Activated CD8-positive, alpha-beta T cell treated with anti-CD3 and anti-CD28 coated beads for 36 hours (primary cell): ENCODE results near the gene CEP120. TPM values are rescaled to one million over a fixed set of nuclear protein-coding genes. Genes with fewer than 3 reads are reported as not detected.

Source experiments
- ATAC-seq: fragments of 200-7000 bp; cut with Tn5 transposase; one replicate; pipeline ENCODE4 v1.10.0; 2021; ENCODE audit warnings: mild to moderate bottlenecking, moderate library complexity
- CTCF ChIA-PET: fragments of 350-600 bp; sonication (Branson Sonifier 250); formaldehyde crosslinking; loops from one replicate; lab custom pipeline; 2021; ENCODE audit warnings: antibody characterized with exemption; lab: Charles Lee
- POLR2A ChIA-PET: fragments of 350-600 bp; sonication (Branson Sonifier 250); formaldehyde crosslinking; loops from one replicate; lab custom pipeline; 2021; ENCODE audit warnings: antibody characterized with exemption; lab: Charles Lee
- DNase-seq: peaks from one replicate; pipeline ENCODE4 v3.0.0-alpha.2; 2020
- H3K27ac Mint-ChIP-seq: one replicate; pipeline ENCODE4 v1.8.0; 2021; ENCODE audit warnings: mild to moderate bottlenecking, mixed read lengths
- H3K27me3 Mint-ChIP-seq: one replicate; pipeline ENCODE4 v1.8.0; 2021; ENCODE audit warnings: mixed read lengths
- H3K36me3 Mint-ChIP-seq: one replicate; pipeline ENCODE4 v1.8.0; 2021; ENCODE audit warnings: low read depth, mixed read lengths
- H3K4me1 Mint-ChIP-seq: one replicate; pipeline ENCODE4 v1.8.0; 2021; ENCODE audit warnings: low read depth, mixed read lengths
- H3K4me3 Mint-ChIP-seq: one replicate; pipeline ENCODE4 v1.8.0; 2021; ENCODE audit warnings: mild to moderate bottlenecking, moderate library complexity, mixed read lengths
- H3K9me3 Mint-ChIP-seq: one replicate; pipeline ENCODE4 v1.8.0; 2021; ENCODE audit warnings: mixed read lengths
- intact Hi-C: fragments of 100-400 bp; cut with micrococcal nuclease; formaldehyde crosslinking; loops from one replicate; pipeline ENCODE4 v1.10.0; 2022
- total RNA-seq, 2 experiments: library from RNA; stranded (reverse); gene quantifications; one replicate each; pipeline ENCODE4 v1.2.3, GENCODE V29; 2021
- TF ChIP-seq, protein P1 (sequence below): fragments of 200-600 bp; IDR thresholded peaks from one replicate; pipeline ENCODE4 v1.8.0; 2022; ENCODE audit warnings: antibody characterized with exemption, mild to moderate bottlenecking

CEP120 gene
- total RNA-seq, 2 experiments from 2014 or later, result 22.6 to 28.3 TPM

DNA sequence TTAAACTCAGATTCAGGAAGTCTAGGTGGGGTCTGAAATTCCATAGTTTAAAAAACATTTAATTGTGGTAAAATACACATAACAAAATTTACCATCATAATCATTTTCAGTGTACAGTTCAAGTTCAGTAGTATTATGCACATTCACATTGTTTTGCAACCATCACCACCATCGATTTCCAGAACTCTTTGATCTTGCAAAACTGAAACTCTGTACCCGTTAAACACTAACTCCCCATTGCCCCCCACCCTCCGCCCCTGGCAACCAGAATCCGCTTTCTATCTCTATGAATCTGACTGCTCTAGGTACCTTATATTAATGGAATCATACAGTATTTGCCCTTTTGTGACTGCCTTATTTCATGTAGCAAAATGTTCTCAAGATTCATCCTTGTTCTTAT is 117.5 kb downstream of the CEP120 start:
- ChIA-PET POLR2A (no interaction called here), CTCF (no interaction called here)
- Mint-ChIP-seq H3K4me3 (no peak overlapping the region), H3K9me3 (no peaks in the 10 kb centered on the region), H3K4me1 (no peaks in the 10 kb centered on the region), H3K27ac (no peak overlapping the region), H3K36me3 (no peaks in the 10 kb centered on the region), H3K27me3 (no peaks in the 10 kb centered on the region)
- no peak for ATAC-seq
- DNase-seq, result no peak
- TF ChIP-seq, protein P1, sequence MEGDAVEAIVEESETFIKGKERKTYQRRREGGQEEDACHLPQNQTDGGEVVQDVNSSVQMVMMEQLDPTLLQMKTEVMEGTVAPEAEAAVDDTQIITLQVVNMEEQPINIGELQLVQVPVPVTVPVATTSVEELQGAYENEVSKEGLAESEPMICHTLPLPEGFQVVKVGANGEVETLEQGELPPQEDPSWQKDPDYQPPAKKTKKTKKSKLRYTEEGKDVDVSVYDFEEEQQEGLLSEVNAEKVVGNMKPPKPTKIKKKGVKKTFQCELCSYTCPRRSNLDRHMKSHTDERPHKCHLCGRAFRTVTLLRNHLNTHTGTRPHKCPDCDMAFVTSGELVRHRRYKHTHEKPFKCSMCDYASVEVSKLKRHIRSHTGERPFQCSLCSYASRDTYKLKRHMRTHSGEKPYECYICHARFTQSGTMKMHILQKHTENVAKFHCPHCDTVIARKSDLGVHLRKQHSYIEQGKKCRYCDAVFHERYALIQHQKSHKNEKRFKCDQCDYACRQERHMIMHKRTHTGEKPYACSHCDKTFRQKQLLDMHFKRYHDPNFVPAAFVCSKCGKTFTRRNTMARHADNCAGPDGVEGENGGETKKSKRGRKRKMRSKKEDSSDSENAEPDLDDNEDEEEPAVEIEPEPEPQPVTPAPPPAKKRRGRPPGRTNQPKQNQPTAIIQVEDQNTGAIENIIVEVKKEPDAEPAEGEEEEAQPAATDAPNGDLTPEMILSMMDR, result no peak
- intact Hi-C loops, result no loop called here

DNA sequence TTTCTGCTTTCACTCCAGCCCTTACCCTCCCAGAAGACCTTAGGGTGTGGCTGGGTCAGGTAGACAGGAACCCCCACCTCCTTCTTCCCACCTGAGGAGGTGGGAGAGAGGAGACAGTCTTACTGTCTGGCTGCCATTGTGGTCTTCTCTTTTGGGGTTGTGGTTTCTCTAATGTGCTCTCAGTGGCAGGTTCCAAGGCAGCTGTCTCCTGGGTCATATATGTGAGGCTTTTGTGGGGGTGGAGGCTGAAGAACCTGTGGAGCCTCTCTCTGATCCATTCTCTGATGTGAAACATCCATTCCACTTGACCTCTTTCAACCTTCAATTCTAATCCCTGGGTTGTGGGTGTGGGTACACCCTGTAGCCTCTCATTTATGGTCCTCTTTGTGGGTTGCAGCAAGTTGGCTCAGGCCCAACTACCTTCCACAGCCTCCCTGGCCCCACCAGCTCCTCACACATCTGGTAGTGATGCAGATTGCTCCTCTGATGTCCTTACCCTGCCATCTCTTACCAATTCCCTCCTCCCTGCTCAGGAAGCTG is 118.4 kb downstream of the CEP120 start:
- no peak for DNase-seq
- H3K4me3 Mint-ChIP-seq, result no peak overlapping the region
- no peak for ATAC-seq
- no peaks in the 10 kb centered on the region for H3K4me1 Mint-ChIP-seq
- H3K9me3 Mint-ChIP-seq, result peaks cover 4% of the 10 kb centered on the region
- intact Hi-C loops, result no loop called here
- TF ChIP-seq, protein P1, result no peak
- ChIA-PET CTCF (no interaction called here), POLR2A (no interaction called here)
- H3K27me3 Mint-ChIP-seq, result no peaks in the 10 kb centered on the region
- no peaks in the 10 kb centered on the region for H3K36me3 Mint-ChIP-seq
- no peak overlapping the region for H3K27ac Mint-ChIP-seq

DNA sequence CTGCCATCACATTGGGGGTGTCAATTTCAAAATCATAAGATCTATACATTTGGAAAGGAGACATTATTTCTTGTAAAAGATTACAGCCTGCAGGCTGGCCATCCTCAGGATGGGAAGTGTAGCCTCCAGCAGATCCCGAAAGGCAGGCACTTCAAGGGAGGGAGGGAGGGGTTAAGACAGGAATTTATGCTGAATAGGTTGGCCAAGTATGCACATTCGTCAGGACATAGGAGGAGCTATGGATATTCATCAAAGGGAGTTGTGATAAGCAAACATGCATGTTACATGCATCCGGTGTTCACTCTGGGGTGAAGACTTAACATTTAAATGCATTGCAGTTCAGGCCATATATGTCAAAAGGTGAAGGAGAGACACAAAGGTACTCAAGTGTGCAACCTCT is 119.4 kb downstream of the CEP120 start:
- DNase-seq, result no peak
- H3K27me3 Mint-ChIP-seq, result peaks cover 2% of the 10 kb centered on the region
- H3K4me3 Mint-ChIP-seq, result no peak overlapping the region
- no peaks in the 10 kb centered on the region for H3K36me3 Mint-ChIP-seq
- ChIA-PET CTCF (no interaction called here), POLR2A (no interaction called here)
- intact Hi-C loops, result no loop called here
- ATAC-seq, result no peak
- H3K9me3 Mint-ChIP-seq, result peaks cover 7% of the 10 kb centered on the region
- no peaks in the 10 kb centered on the region for H3K4me1 Mint-ChIP-seq
- TF ChIP-seq, protein P1, result no peak
- no peak overlapping the region for H3K27ac Mint-ChIP-seq

DNA sequence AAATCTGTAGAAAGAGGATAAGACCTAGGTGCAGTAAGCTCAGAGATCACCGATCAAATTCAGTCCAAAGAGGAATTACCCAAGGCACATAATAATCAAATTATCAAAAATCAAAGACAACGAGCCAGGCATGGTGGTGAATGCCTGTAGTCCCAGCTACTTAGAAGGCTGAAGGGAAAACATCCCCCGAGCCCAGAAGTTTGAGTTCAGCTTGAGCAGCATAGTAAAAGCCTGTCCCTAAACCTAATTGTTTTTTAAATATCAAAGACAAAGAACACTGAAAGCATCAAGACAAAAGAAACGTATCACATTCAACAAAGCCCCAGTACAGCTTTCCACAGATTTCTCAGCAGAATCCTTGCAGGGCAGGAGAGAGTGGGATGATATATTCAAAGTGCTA is 122.9 kb downstream of the CEP120 start:
- Mint-ChIP-seq H3K4me3 (no peak overlapping the region), H3K36me3 (no peaks in the 10 kb centered on the region)

DNA sequence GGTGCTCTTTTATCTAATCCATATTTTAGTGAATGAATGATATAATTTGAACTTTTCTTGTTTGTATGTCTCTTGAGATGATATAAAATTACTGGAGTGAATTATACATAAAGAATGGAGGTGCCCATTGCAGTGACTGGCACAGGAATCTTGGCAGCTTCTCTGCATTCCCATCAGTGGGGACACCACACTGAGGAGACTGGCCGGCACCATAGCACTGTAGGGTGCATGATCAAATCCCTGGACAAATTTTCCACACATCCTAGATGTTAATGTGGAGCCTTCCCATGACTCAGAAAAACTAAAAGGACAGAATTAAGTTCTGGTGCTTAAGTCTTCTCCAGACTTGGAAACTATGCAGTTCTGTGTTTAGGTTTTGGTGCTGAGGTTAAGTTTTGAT is 124.1 kb downstream of the CEP120 start:
- DNase-seq (no peak), ATAC-seq (no peak)
- peaks cover 7% of the 10 kb centered on the region for H3K9me3 Mint-ChIP-seq
- no peak overlapping the region for H3K27ac Mint-ChIP-seq
- no peak overlapping the region for H3K4me3 Mint-ChIP-seq
- no peaks in the 10 kb centered on the region for H3K4me1 Mint-ChIP-seq
- POLR2A ChIA-PET, result no interaction called here
- intact Hi-C loops, result no loop called here
- H3K36me3 Mint-ChIP-seq, result no peaks in the 10 kb centered on the region
- H3K27me3 Mint-ChIP-seq, result peaks cover 4% of the 10 kb centered on the region
- CTCF ChIA-PET, result no interaction called here
- TF ChIP-seq, protein P1, result no peak

More for the DNA sequence above, 122.9 kb downstream of the CEP120 start:
- ChIA-PET CTCF (interaction anchor here (0.7 kb wide), 1 partner anchor 8 kb away, joined by 3 read pairs; no protein-coding TSS in a partner anchor), POLR2A (interaction anchor here (0.6 to 0.7 kb wide), 2 partner anchors 29 to 535 kb away, joined by 3 read pairs; no protein-coding TSS in a partner anchor)
- DNase-seq (no peak), ATAC-seq (no peak)
- TF ChIP-seq, protein P1, result no peak
- H3K27ac Mint-ChIP-seq, result no peak overlapping the region
- intact Hi-C loops, result no loop called here
- peaks cover 7% of the 10 kb centered on the region for H3K9me3 Mint-ChIP-seq
- peaks cover 4% of the 10 kb centered on the region for H3K27me3 Mint-ChIP-seq
- no peaks in the 10 kb centered on the region for H3K4me1 Mint-ChIP-seq
